HG03280 (cell line): ENCODE results near the gene ZNF394.

ENCODE experiments used
- ATAC-seq: cut with Tn5 transposase; IDR thresholded peaks from one replicate; pipeline ENCODE4 v1.9.1; 2021; ENCODE audit warnings: mild to moderate bottlenecking, moderate library complexity; ENCODE audit not compliant: unreplicated experiment

The ZNF394 gene

DNA sequence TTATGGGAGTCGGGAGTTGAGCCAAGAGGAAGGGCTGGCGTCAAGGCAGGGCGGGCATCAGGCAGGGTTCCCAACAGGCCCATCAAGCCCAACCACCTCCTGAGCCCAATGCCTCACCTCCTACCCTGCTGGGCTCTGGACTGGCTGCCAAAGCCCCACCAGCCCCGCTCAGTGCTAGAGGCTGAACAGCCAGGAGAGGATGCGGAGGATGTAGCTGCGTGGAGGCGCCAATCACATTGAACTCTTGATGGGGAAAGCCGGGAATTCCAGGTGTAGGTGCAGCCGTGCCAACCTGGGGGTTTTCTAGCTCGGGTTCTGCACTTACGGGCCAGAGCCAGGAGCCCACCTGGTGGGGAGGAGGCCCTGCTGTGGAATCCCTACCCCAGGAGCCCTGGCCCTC, 47.0 kb downstream of the ZNF394 start:
- no peak for ATAC-seq

DNA sequence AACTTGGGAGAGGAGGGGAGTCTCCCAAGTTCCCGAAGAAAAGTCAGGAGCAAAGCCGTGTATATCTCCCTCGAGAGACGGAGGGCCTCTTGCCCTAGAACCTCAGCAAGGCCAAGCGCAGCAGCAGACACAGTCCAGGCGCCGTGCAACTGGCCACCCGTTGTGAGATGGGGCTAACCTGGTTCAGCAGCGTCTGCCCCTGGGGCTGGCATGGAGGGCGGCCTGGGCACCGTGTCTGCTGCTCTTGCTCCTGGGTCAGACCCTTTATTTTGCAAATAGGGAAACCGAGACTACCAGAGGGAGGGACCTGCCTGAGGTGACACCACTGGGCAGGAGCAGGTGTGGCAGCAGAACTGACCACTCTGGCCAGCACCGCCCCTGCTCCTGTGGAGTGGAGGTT, 47.5 kb downstream of the ZNF394 start:
- ATAC-seq: no peak

DNA sequence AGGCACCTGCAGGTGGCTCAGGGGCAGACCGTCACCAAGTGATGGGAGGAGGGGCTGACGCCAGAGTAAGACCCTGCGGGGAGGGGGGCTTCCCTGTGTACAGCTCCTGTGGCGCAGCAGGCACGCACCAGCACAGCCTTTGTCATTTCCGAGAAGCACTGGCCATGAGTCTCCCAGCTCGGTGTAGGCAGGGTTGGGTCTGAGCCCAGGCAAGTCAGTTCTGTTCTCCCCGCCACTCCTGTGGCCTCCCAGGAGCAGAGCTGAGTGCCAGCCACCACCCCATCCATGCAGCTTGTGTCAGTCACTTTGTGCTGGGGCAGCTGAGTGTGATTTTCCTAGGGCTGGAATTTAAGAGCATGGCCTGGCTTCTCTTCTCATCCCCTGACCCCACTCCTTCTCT, 48.1 kb downstream of the ZNF394 start:
- no peak for ATAC-seq

DNA sequence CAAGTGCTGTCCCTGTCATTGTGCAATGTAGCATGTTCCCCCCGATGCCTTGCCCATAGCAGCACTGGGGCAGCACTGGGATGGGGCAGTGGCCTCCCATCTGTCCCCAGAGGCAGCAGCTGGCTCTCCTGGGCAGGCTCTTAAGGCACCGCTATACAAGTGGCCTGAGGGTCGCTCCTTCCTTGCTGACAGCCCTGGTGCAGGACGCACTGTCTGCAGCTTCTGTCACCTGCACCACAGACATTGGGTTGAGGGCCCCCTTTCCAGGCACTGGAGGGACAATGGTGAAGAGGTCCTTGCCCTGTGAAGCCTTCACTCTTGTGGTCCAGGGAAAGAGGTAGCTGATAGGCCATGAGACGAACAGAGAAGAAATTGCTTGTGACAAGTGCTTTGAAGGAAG, 50.8 kb downstream of the ZNF394 start:
- no peak for ATAC-seq

DNA sequence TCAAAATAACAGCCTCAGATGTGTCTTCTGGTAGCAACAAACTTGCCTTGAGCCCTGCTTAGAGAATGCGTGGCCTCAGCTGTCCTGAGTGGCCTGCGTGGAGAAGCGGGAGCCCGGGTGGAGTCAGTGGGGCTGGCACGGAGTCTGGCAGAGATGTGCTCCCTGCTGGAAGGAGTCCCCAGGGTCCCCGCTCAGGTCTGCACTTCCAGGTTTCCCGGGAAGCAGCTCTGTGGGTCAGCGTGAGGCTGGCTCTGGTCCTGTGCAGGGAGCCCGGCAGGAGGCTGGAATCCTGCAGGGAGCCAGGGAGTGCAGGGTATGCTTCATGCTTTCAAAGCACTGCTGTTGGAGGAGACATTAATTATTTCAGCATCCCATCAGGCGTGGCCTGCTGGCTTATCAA, 51.2 kb downstream of the ZNF394 start:
- no peak for ATAC-seq

DNA sequence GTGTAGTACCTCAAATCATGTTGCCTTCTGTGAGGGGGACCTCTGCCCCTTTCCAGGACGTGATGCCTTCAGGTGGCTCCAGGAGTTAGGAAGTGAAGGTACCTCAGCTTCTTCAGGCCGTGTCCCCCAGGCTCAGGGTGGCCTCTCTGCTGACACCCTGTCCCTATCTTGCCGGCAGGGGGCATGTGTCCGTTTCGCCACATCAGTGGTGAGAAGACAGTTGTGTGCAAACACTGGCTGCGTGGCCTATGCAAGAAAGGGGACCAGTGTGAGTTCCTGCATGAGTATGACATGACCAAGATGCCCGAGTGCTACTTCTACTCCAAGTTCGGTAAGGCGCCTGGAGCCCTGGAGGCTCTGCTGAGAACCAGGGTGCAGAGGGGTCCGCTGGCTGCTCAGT, 52.1 kb downstream of the ZNF394 start:
- ATAC-seq: no peak

DNA sequence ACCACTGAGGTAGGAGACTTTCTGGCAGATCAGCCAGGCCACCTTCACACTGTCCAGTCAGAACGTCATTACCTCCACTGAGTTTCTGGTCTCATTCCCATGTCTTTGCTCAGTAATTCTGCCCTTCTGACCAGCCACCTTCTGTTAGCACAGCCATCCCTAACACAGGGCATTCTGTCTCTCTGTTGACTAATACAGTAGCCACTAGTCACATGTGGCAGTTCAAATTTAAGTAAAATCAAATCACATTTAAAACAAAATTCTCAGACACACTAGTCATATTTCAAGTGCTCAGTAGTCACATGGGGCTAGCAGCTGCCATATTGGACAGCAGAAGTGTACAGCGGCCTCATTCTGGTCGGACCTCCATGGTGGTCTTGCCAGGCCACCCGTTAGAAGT, 54.0 kb downstream of the ZNF394 start:
- no peak for ATAC-seq
